ENCODE measurements around the gene INA.
A peak's percentile ranks its signal among the peaks of the same experiment; 100 is the strongest.
"Not testable (repeated sequence)": the region's sequence is repeated elsewhere in the genome, so short reads cannot be mapped to it uniquely, and the experiment has no call there.

Gene INA

DNA sequence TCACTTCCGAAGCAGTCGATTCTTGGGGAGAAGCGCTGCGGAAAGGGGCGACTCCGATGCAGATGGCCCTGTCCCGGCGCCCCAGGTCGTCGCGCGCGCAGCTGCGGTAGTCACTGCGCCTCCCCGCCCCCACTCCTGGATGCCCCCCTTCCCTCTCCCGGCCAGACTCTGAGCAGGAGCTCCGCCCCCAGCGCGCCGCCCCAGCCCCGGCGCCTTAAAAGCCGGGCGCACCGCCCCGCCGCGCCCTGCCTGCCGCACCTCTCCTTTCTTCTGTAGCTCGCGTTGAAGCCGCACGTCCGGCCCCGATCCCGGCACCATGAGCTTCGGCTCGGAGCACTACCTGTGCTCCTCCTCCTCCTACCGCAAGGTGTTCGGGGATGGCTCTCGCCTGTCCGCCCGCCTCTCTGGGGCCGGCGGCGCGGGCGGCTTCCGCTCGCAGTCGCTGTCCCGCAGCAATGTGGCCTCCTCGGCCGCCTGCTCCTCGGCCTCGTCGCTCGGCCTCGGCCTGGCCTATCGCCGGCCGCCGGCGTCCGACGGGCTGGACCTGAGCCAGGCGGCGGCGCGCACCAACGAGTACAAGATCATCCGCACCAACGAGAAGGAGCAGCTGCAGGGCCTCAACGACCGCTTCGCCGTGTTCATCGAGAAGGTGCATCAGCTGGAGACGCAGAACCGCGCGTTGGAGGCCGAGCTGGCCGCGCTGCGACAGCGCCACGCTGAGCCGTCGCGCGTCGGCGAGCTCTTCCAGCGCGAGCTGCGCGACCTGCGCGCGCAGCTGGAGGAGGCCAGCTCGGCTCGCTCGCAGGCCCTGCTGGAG is at the start of gene INA:
Gene INA (plus strand): TSS at position 243 of the 817 bp plus-strand sequence. CDS start 74 bp downstream, at position 317.
- peak; percentile 85 for DNase-seq (ENCODE audit: low read depth, low spot score)

DNA sequence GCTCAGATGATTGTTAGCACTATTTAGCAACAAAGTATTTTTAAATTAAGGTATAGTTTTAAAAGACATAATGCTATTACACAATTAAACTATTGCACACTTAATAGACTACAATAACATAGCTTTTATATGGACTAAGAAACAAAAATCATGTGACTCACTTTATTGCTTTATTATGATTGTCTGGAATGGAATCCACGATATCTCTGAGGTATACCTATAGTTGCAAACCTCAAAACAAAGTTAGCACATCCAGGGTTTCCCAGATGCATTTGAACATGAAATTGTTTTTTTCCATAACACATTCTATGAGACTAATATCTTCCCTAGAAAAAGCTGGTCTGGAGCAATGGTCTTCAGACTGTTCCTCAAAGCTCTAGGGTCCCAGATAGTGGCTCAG is 49.5 kb upstream of the INA start:
- no peak for DNase-seq (ENCODE audit: low read depth, low spot score)

DNA sequence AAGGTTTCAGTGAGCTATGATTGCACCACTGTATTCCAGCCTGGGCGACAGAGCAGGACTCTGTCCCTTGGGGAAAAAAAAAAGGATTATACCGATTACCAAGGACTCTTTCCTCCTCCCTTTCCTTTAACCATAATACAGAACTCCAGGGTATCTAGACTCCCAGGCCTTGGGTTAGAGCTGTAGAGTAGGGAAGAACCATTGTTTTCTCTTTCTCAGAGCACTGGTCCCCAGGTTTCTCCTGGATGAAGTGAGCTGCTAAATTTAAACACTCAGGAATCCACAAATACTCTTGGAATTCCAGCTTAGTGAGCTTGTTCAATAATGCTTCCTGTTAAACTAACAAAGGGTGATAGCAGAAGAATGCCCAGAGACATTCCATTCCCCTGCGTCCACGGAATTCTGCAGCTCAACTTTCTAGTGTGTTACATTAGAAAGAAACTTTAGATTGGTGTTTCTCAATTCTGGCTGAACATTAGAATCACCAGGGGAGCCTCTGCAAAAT is 45.8 kb upstream of the INA start:
- peak; percentile 80 for DNase-seq (ENCODE audit: low read depth, low spot score)

DNA sequence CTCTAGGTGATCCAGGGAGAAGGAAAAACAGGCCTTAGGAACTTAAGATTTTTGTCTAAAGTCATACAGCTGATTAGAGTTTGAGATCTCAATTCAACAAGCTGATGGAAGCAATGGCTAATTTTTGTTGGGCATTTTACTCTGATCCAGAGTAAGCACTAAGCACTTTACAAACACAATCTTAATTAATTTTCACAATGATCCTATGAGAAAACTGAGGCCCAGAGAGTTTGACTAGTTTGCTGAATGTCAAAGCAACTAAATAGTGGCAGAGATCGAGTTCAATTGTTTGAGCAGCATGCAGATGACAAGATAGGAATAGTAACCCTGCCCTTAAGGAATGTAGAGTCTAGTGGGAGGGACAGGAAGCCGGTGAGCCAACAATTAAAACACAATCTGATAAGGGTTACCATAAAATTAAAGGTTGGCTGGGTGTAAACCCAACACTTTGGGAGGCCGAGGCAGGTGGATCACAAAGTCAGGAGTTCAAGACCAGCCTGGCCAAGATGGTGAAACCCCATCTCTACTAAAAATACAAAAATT is 44.7 kb upstream of the INA start:
- DNase-seq (ENCODE audit: low read depth, low spot score), result peak; percentile 68

DNA sequence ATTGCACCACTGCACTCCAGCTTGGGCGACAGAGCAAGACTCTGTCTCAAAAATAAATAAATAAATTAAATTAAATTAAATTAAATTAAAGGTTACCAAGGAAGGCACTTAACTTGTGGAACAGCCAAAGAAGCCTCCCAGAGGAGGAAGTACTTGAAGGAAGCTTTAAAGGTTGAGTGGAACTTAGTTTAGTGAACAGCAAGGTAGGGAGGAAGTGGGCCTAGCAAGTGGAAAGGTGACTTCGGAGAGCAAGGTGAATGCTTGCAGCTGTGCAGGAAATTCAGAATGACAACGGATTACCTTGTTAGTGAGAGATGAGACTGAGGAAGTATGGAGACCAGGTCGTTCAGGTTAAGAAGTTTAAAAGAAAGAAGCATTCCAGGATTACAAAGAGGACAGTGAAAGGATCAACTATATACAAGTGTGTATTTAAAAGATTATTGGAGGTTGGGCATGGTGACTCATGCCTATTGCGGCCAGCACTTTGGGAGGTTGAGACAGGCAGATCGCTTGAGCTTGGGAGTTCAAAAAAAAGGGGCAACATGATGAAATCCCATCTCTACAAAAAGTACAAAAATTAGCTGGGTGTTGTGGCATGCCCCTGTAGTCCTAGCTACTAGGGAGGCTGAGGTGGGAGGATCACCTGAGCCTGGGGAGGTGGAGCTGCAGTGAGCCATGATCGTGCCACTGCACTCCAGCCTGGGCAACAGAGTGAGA is 44.0 kb upstream of the INA start:
- no peak for DNase-seq (ENCODE audit: low read depth, low spot score)

DNA sequence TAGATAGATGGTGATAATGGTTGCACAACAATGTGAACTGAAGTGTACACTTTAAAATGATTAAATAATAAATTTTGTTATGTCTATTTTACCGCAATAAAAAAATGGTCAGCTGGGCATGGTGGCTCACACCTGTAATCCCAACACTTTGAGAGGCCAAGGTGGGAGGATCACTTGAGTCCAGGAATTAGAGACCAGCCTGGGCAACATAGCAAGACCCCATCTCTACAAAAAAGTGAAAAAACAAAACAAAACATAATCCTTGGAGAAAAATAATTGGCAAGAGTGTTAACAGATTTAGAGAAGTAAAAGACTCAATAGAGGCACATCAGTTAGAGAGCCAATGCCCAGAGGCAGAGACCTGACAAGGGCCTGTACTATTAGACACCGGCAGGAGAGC is 41.2 kb upstream of the INA start:
- no peak for DNase-seq (ENCODE audit: low read depth, low spot score)

DNA sequence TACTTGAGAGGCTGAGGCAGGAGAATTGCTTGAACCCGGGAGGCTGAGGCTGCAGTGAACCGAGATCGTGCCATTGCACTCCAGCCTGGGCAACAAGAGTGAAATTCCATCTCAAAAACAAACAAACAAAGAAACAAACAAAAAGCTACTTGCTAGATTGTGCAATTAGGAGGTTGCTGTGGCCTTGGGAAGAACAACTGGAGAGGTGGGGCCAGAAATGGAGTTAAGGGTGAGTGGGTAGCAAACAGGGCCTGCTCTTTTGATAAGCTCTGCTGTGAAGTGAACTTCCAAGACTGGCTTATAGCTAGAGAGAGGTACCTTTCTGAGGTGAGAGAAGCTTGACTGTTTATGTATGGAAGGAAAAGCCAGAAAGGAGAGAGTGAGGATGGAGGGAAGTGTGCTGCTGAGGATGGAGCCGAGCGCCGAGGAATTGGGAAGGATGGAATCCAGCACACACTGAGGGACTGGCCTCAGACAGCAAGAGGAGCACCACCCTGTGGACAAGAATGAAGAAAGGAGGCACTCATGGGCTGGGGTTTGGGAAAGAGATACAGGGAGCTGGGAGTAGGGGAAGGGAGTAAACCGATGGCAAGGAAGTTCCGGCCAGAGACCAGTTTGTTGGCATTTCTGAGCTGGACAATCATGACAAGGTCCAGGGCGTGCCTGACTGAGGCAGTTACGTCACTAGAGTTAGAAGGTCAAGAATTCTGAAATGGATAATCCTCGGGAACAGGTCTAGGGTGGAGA is 38.3 kb upstream of the INA start:
- DNase-seq (ENCODE audit: low read depth, low spot score), result peak; percentile 93

DNA sequence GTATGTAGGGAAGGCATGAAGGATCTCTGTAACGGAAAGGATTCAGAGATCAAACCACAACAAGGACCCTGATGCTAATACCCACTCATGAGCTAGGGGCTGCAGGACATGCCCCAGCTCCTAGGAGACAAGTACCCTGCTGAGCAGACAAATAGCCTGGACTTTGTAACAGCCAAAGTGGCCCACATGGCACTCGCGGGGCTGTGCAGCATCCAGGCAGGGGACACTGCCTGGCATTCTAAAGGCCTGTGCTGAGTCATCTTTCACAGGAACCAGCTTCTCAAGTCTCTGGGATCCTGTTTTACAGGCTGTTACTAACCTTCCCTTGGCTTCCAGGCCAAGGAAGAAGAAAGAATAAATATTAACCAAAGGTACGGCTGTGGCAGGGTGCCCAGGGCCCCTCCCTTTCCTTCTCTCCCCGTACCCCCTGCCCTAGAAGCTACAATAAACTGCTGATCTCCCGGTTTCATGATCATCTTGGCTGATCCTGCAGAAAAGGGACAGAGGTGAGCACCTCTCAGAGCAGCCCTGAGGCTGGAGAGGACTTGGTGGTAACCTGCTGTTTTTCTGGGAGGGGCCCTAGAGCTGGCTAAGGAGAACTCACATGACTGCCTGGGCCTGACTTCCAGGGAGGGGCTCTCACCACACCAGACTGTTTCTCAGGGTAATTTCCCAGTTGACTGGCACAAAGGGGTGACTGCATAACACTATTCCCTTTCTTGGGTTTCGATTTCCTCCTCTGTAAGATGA is 35.5 kb upstream of the INA start:
- DNase-seq (ENCODE audit: low read depth, low spot score), result peak; percentile 90

DNA sequence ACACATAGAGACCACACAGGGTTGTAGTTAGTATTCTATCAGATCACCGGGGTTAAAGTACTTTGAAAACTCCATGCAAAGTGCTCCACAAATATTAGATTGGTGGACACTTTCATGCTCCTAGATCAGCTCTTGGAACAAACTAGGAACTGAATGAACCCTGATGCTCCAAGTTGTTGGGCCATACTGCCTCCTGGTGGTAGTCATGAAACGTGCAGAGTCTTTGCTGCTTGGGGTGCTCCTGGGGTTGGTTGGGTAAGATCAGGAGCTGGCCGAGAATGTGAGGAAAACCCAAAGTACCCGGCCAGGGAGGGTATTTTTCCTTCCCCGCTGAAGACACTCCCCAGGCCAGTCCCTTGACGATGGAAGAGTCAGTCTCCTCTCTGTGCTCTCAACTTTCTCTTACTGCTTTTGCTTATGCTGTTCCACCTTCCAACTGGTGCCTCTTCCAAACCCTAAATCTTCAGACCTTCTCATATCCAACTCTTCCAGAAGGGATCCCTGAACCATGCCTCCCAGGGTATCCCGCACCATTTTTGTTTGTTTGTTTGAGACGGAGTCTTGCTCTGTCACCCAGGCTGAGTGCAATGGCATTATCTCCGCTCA is 32.2 kb upstream of the INA start:
- peak; percentile 86 for DNase-seq (ENCODE audit: low read depth, low spot score)

DNA sequence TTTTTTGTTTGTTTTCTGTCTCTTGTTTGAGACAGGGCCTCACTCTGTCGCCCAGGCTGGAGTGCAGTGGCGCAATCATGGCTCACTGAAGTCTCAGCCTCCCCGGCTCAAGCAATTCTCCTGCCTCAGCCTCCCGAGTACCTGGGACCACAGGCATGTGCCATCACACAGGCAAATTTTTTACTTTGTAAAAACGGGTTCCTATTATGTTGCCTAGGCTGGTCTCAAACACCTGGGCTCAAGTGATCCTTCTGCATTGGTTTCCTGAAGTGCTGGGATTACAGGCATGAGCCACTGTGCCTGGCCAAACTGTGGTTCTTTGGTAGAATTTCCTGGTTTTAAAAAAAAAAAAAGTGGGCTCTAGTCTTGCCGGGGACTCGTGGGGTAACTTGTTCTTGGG is 31.4 kb upstream of the INA start, which contains the start of gene RPEL1:
Gene RPEL1 (plus strand): TSS at position 301 of the 400 bp plus-strand sequence. CDS start 110 bp downstream, outside the sequence.
- DNase-seq (ENCODE audit: low read depth, low spot score), result not testable (repeated sequence)

DNA sequence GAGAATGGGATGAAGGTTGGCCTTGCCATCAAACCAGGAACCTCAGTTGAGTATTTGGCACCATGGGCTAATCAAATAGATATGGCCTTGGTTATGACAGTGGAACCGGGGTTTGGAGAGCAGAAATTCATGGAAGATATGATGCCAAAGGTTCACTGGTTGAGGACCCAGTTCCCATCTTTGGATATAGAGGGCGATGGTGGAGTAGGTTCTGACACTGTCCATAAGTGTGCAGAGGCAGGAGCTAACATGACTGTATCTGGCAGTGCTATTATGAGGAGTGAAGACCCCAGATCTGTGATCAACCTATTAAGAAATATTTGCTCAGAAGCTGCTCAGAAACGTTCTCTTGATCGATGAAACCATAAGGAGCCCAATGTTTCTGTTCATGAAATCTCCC is 30.6 kb upstream of the INA start:
- no peak for DNase-seq (ENCODE audit: low read depth, low spot score)

DNA sequence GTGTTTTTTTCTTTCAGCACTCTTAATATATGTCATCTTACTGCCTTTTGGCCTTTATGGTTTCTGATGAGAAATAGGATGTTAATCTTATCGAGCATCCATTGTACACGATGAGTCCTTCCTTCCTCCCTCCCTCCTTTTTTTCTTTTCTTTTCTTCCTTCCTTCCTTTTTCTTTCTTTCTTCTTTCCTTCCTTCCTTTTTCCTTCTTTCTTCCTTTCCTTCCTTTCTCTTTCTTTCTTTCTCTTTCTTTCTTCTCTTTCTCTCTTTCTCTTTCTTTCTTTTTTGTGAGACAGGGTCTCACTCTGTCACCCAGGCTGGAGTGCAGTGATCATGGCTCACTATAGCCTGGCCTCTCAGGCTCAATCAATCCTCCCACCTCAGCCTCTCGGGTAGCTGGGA is 22.8 kb upstream of the INA start:
- DNase-seq (ENCODE audit: low read depth, low spot score), result no peak

DNA sequence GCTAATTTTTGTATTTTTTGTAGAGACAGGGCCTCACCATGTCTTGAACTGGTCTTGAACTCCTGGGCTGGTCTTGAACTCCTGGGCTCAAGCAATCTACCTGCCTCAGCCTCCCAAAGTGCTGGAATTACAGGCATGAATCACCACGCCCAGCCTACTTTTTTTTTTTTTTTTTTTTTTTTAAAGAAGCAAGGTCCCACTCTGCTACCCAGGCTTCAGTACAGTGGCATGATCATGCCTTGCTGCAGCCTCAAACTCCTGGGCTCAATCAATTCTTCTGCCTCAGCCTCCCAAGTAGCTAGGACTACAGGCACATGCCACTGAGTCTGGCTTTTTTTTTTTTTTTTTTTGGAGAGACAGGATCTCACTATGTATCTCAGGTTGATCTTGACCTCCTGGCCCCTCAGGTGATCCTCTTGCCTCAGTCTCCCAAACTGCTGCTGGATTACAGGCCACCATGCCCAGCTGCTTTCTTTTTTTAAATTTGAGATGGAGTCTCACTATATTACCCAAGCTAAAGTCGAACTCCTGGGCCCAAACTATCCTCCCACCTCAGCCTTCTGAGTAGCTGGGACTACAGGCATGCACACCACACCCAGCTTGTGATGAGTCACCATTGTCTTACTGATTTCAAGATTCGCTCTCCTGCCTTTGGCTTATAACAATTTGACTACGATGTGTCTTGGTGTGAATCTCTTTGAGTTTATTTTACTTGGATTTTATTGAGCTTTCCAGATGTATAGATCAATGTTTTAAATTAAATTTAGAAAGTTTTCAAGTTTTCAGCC is 22.2 kb upstream of the INA start:
- DNase-seq (ENCODE audit: low read depth, low spot score), result no peak

DNA sequence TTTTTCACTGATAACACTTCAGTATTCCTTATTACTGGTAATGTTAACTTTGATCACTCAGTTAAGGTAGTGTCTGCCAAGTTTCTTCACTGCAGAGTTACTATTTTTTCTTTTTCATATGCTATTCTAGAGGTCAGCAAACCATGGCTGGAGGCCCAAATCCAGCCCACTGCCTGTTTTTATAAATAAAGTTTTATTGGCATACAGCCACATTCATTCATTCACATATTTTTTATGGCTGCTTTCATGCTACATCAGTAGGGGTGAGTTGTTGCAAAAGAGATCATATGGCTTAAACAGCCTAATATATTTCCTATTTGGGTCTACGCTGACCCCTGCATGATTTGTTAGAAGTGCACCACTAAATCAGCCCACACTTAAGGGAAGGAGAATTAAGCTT is 20.3 kb upstream of the INA start:
- DNase-seq (ENCODE audit: low read depth, low spot score), result no peak

DNA sequence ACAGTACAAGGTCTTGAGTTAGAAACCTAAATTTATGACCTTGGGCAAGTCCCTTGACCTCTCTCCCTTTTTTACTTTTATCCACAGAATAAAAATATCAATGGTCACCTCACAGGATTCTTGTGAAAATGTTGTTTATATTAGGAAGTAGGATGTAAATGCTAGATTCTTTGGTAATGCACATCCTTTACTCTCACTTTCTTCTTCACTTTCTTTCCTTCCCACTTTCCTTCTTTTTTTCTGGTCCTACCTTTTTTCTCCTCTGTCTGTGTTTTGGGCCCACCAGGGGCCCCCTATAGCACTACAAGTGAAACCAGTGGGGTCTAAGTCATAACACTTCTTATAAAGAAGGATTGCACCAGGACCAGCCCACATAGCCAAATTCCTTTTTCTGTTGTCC is 19.1 kb upstream of the INA start:
- DNase-seq (ENCODE audit: low read depth, low spot score), result no peak

DNA sequence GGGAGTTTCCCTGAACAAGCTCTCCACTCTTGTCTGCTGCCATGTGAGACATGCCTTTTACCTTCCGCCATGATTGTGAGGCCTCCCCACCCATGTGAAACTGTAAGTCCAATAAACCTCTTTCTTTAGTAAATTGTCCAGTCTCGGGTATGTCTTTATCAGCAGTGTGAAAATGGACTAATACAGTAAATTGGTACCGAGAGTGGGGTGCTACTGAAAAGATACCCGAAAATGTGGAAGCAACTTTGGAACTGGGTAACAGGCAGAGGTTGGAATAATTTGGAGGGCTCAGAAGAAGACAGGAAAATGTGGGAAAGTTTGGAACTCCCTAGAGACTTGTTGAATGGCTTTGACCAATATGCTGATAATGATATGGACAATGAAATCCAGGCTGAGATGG is 18.0 kb upstream of the INA start:
- not testable (repeated sequence) for DNase-seq (ENCODE audit: low read depth, low spot score)

DNA sequence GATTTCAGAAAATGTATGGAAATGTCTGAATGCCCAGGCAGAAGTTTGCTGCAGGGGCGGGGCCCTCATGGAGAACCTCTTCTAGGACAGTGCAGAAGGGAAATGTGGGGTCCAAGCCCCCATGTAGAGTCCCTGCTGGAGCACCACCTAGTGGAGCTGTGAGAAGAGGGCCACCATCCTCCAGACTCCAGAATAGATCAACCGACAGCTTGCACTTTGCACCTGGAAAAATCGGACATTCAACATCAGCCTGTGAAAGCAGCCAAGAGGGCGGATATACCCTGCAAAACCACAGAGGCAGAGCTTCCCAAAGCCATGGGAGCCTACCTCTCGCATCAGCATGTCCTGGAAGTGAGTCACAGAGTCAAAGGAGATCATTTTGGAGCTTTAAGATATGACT is 16.9 kb upstream of the INA start:
- DNase-seq (ENCODE audit: low read depth, low spot score), result no peak

DNA sequence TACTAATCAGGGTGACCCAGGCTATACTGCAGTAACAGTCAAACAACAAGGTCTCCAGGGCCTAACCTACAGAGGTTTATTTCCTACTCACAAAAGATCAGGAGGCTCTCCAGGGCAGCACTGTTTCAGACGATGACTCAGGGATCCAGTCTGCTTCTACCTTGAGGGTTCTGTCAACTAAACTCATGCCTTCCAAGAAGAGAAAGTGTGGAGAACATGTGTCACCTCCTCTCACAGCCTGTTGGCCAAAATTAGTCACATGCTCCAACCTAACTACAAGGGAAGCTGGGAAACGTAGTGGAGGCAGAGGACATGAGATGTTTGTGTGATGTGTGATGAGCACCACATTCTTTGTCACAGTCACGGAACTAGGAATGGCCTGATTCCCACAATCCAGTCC is 14.7 kb upstream of the INA start:
- no peak for DNase-seq (ENCODE audit: low read depth, low spot score)

DNA sequence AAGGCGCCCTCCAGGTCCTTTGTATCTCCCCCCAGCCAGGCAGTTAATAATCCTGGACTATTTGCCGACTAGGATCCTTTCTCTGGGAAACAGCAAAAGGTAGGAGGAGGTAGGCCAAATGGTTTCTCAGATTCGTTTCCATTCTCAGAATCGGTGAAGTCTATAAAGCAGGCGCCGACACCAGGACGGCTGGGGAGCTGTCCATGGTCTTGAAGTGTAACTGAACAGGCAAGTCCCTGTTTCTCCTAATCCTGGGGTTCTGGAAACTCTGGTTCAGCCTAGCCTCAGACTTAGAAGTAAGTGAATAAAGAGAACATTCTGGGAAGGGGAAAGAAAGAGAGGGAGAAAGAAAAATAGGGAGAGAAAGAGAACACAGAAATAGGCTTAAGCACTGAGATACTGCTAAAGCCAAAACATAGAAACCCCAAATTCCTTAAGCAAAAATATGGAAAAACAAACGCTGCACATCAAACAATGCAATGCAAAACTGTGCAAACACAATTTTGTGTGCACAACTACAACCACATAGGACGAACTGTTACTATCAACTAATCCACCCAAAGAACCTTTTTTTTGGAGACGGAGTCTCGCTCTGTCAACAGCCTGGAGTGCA is 11.1 kb upstream of the INA start:
- DNase-seq (ENCODE audit: low read depth, low spot score), result peak; percentile 64
